Measurements from ENCODE around the gene PARD6G. TPM values are rescaled to one million over a fixed set of nuclear protein-coding genes. Genes with fewer than 3 reads are reported as not detected.
A peak's percentile ranks its signal among the peaks of the same experiment; 100 is the strongest.

The PARD6G gene
- total and polyA plus RNA-seq, 8 donors: 0.42 to 2.2 (median 1.2) TPM

GRCh38 chr18:80179857-80180558 is 67.3 kb downstream of the PARD6G start:
- H3K4me3 ChIP-seq: no peak overlapping the region
- TF ChIP-seq CTCF (IDR thresholded peaks at IDR 0.05): no peak
- H3K27me3 ChIP-seq: no peaks in the 10 kb centered on the region
- 74 to 80% methylated on average over 20 of the region's 20 CpGs for WGBS, 2 donors
- no peaks in the 10 kb centered on the region for H3K9me3 ChIP-seq
- no peak overlapping the region for H3K27ac ChIP-seq
- H3K36me3 ChIP-seq: no peaks in the 10 kb centered on the region
- no peaks in the 10 kb centered on the region for H3K4me1 ChIP-seq
- DNase-seq (no peak), ATAC-seq (peak in 1 of 4 donors; percentile 16), FAIRE-seq (no peak)
- intact Hi-C loops (cut with DNase I): no loop called here

- FAIRE-seq (no peak), DNase-seq (no peak), ATAC-seq (no peak)
- no peak overlapping the region for H3K4me3 ChIP-seq
- H3K27me3 ChIP-seq: no peaks in the 10 kb centered on the region
- intact Hi-C loops (cut with DNase I): no loop called here
- H3K9me3 ChIP-seq: no peaks in the 10 kb centered on the region
- WGBS, 2 donors: 87 to 92% methylated on average over 30 of the region's 30 CpGs
- H3K27ac ChIP-seq: no peak overlapping the region
- H3K4me1 ChIP-seq: no peaks in the 10 kb centered on the region
- H3K36me3 ChIP-seq: no peaks in the 10 kb centered on the region
- TF ChIP-seq CTCF (IDR thresholded peaks at IDR 0.05): no peak
These were observed 68.1 kb downstream of the PARD6G start for GRCh38 chr18:80178935-80179818.

GRCh38 chr18:80177128-80177527 is 70.2 kb downstream of the PARD6G start:
- Histone ChIP-seq H3K36me3 (no peaks in the 10 kb centered on the region), H3K4me3 (no peak overlapping the region), H3K9me3 (no peaks in the 10 kb centered on the region), H3K27me3 (no peaks in the 10 kb centered on the region), H3K4me1 (no peaks in the 10 kb centered on the region), H3K27ac (no peak overlapping the region)
- no peak for DNase-seq
- no peak for ATAC-seq
- intact Hi-C loops (cut with DNase I): no loop called here
- no peak for FAIRE-seq
- TF ChIP-seq CTCF (IDR thresholded peaks at IDR 0.05): no peak
- WGBS, 2 donors: 80 to 85% methylated on average over 8 of the region's 8 CpGs

- no peak for TF ChIP-seq CTCF (IDR thresholded peaks at IDR 0.05)
- Histone ChIP-seq H3K36me3 (no peaks in the 10 kb centered on the region), H3K27me3 (no peaks in the 10 kb centered on the region), H3K4me1 (no peaks in the 10 kb centered on the region), H3K9me3 (no peaks in the 10 kb centered on the region), H3K4me3 (no peak overlapping the region), H3K27ac (no peak overlapping the region)
- DNase-seq (no peak), FAIRE-seq (no peak), ATAC-seq (no peak)
- intact Hi-C loops (cut with DNase I): no loop called here
- 47 to 59% methylated on average over 17 of the region's 17 CpGs for WGBS, 2 donors
These were observed 70.8 kb downstream of the PARD6G start for GRCh38 chr18:80176334-80177073.

Measured in pancreas (tissue), 10 donors.